Hepatocyte (in vitro differentiated cells): ENCODE results near the gene ITGB3.

Experiments used
- EZH2 ChIP-seq: fragments of 200-600 bp; sonication (generic); IDR thresholded peaks from 2 replicates; pipeline ENCODE4 v1.6.1; 2016; ENCODE audit warnings: antibody characterized with exemption, mild to moderate bottlenecking, borderline replicate concordance
- EZH2phosphoT487 ChIP-seq: fragments of 200-600 bp; sonication (generic); IDR thresholded peaks from one replicate; pipeline ENCODE4 v1.6.1; 2018; ENCODE audit warnings: antibody characterized with exemption, mild to moderate bottlenecking, low read depth, moderate library complexity; ENCODE audit not compliant: unreplicated experiment, severe bottlenecking
- TF ChIP-seq, protein P1 (sequence below): fragments of 200-600 bp; sonication (generic); IDR thresholded peaks from 2 replicates; pipeline ENCODE4 v1.5.1; 2016; ENCODE audit warnings: antibody characterized with exemption, mild to moderate bottlenecking; ENCODE audit not compliant: poor library complexity

GRCh38 chr17:47265983-47266541, 12.4 kb downstream of the ITGB3 start:
- TF ChIP-seq, protein P1, sequence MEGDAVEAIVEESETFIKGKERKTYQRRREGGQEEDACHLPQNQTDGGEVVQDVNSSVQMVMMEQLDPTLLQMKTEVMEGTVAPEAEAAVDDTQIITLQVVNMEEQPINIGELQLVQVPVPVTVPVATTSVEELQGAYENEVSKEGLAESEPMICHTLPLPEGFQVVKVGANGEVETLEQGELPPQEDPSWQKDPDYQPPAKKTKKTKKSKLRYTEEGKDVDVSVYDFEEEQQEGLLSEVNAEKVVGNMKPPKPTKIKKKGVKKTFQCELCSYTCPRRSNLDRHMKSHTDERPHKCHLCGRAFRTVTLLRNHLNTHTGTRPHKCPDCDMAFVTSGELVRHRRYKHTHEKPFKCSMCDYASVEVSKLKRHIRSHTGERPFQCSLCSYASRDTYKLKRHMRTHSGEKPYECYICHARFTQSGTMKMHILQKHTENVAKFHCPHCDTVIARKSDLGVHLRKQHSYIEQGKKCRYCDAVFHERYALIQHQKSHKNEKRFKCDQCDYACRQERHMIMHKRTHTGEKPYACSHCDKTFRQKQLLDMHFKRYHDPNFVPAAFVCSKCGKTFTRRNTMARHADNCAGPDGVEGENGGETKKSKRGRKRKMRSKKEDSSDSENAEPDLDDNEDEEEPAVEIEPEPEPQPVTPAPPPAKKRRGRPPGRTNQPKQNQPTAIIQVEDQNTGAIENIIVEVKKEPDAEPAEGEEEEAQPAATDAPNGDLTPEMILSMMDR = no peak
- TF ChIP-seq EZH2 = no peak
- no peak for TF ChIP-seq EZH2phosphoT487
